GM23338 (cell line): Measurements from ENCODE around the gene ZNF891. TPM values are rescaled to one million over a fixed set of nuclear protein-coding genes. Genes with fewer than 3 reads are reported as not detected.

Experiments
- ATAC-seq: fragments of 200-7000 bp; cut with Tn5 transposase; 3 replicates; pipeline ENCODE4 v1.9.1; 2020
- DNase-seq: peaks from one replicate; pipeline ENCODE4 v3.0.0-alpha.2; 2015; ENCODE audit warnings: low spot score
- H2AFZ ChIP-seq: fragments of 200-600 bp; sonication (generic); 2 replicates; pipeline ENCODE4 v1.8.0; 2016; ENCODE audit warnings: antibody characterized with exemption, mild to moderate bottlenecking, moderate library complexity
- H3F3A ChIP-seq: fragments of 200-600 bp; sonication (generic); replicated peaks from 2 replicates; pipeline ENCODE4 v1.8.0; 2017; ENCODE audit warnings: antibody characterized with exemption, mixed run types, low read depth
- H3K27ac ChIP-seq: fragments of 200-600 bp; sonication (generic); 2 replicates; pipeline ENCODE4 v1.6.1; 2016; ENCODE audit warnings: low read depth
- H3K27me3 ChIP-seq: fragments of 200-600 bp; sonication (generic); 2 replicates; pipeline ENCODE4 v1.8.0; 2016; ENCODE audit warnings: mild to moderate bottlenecking, mixed run types, moderate library complexity; ENCODE audit not compliant: insufficient read depth
- H3K36me3 ChIP-seq: fragments of 200-600 bp; sonication (generic); 2 replicates; pipeline ENCODE4 v1.8.0; 2016; ENCODE audit warnings: mild to moderate bottlenecking; ENCODE audit not compliant: insufficient read depth
- H3K4me1 ChIP-seq: fragments of 200-600 bp; sonication (generic); 2 replicates; pipeline ENCODE4 v1.8.0; 2016; ENCODE audit warnings: mild to moderate bottlenecking, moderate library complexity; ENCODE audit not compliant: insufficient read depth
- H3K4me2 ChIP-seq: fragments of 200-600 bp; sonication (generic); 2 replicates; pipeline ENCODE4 v1.7.1; 2017; ENCODE audit warnings: mixed run types
- H3K4me3 ChIP-seq: fragments of 200-600 bp; sonication (generic); 2 replicates; pipeline ENCODE4 v1.6.1; 2016; ENCODE audit warnings: mixed run types
- H3K79me2 ChIP-seq: fragments of 200-600 bp; sonication (generic); replicated peaks from 2 replicates; pipeline ENCODE4 v1.8.0; 2017; ENCODE audit warnings: mild to moderate bottlenecking; ENCODE audit not compliant: insufficient read depth
- H3K9me2 ChIP-seq: fragments of 200-600 bp; sonication (generic); 2 replicates; pipeline ENCODE4 v1.8.0; 2017; ENCODE audit not compliant: insufficient read depth
- H4K20me1 ChIP-seq: fragments of 200-600 bp; sonication (generic); replicated peaks from 2 replicates; pipeline ENCODE4 v1.8.0; 2017; ENCODE audit warnings: mild to moderate bottlenecking; ENCODE audit not compliant: insufficient read depth
- H3K27ac Mint-ChIP-seq: 2 replicates; pipeline ENCODE4 v1.8.0; 2020; ENCODE audit warnings: inconsistent platforms, mild to moderate bottlenecking, moderate library complexity, mixed read lengths
- H3K27me3 Mint-ChIP-seq: 3 replicates; pipeline ENCODE4 v1.8.0; 2022; ENCODE audit warnings: low read depth, mild to moderate bottlenecking, moderate library complexity, mixed read lengths, inconsistent platforms; ENCODE audit not compliant: insufficient read depth, poor library complexity
- H3K36me3 Mint-ChIP-seq: 3 replicates; pipeline ENCODE4 v1.8.0; 2021; ENCODE audit warnings: low read depth, mild to moderate bottlenecking, inconsistent platforms, moderate library complexity, mixed read lengths
- H3K4me1 Mint-ChIP-seq: 3 replicates; pipeline ENCODE4 v1.8.0; 2020; ENCODE audit warnings: mild to moderate bottlenecking, inconsistent platforms, mixed read lengths
- H3K4me3 Mint-ChIP-seq: 3 replicates; pipeline ENCODE4 v1.8.0; 2021; ENCODE audit warnings: moderate library complexity, mild to moderate bottlenecking, inconsistent platforms, mixed read lengths
- H3K9me3 Mint-ChIP-seq: 3 replicates; pipeline ENCODE4 v1.8.0; 2020; ENCODE audit warnings: moderate library complexity, mild to moderate bottlenecking, inconsistent platforms, mixed read lengths
- CREB1 ChIP-seq: fragments of 250-450 bp; sonication (Bioruptor Pico); IDR thresholded peaks from 2 replicates; pipeline ENCODE4 v1.5.0; 2020; ENCODE audit warnings: low read depth, mild to moderate bottlenecking, moderate library complexity
- EZH2 ChIP-seq: fragments of 200-600 bp; sonication (generic); IDR thresholded peaks from one replicate; pipeline ENCODE4 v1.8.0; 2017; ENCODE audit warnings: antibody characterized with exemption, mild to moderate bottlenecking, low read depth; ENCODE audit not compliant: unreplicated experiment
- EZH2phosphoT487 ChIP-seq: fragments of 200-600 bp; sonication (generic); IDR thresholded peaks from one replicate; pipeline ENCODE4 v1.8.1; 2018; ENCODE audit warnings: antibody characterized with exemption; ENCODE audit not compliant: unreplicated experiment
- JUNB ChIP-seq: IDR thresholded peaks from one replicate; pipeline ENCODE4 v1.6.1; 2016; ENCODE audit warnings: antibody characterized with exemption; ENCODE audit not compliant: unreplicated experiment
- NANOG ChIP-seq: IDR thresholded peaks from 2 replicates; pipeline ENCODE4 v1.6.1; 2016; ENCODE audit warnings: antibody characterized with exemption, borderline replicate concordance
- POLR2AphosphoS5 ChIP-seq: IDR thresholded peaks from 2 replicates; pipeline ENCODE4 v1.6.1; 2016; ENCODE audit warnings: antibody characterized with exemption, low read depth
- STAT1 ChIP-seq: IDR thresholded peaks from one replicate; pipeline ENCODE4 v1.6.1; 2016; ENCODE audit warnings: antibody characterized with exemption; ENCODE audit not compliant: unreplicated experiment
- ZNF114 ChIP-seq: fragments of 250-450 bp; sonication (Bioruptor Pico); IDR thresholded peaks from 2 replicates; pipeline ENCODE4 v1.5.0; 2020; ENCODE audit warnings: mild to moderate bottlenecking, moderate library complexity
- ZNF331 ChIP-seq: fragments of 250-450 bp; sonication (Bioruptor Pico); IDR thresholded peaks from 2 replicates; pipeline ENCODE4 v1.5.0; 2020; ENCODE audit warnings: low read depth, mild to moderate bottlenecking, moderate library complexity
- polyA plus RNA-seq: library from polyadenylated mRNA; unstranded; fragments of >200 nt; fragmentation: Nextera tagmentation; extraction: Ambion mirVana; gene quantifications from 2 replicates; pipeline ENCODE4 v1.2.1, GENCODE V29; 2016
- total RNA-seq: library from RNA; depleted of rRNA; stranded (reverse); fragments of >200 nt; shearing (Covaris generic); gene quantifications from 2 replicates; pipeline ENCODE4 v1.2.3, GENCODE V29; 2014
- TF ChIP-seq, protein P1 (sequence below), 2 experiments: fragments of 200-600 bp in 1 of 2; sonication (generic) in 1 of 2; conservative IDR thresholded peaks; 2 replicates each; pipeline versions ENCODE4 v1.5.1 to v1.6.1; 2016 to 2017; ENCODE audit warnings: antibody characterized with exemption in 2 of 2, low read depth in 2 of 2, mild to moderate bottlenecking in 2 of 2, moderate library complexity in 1 of 2
- TF ChIP-seq, protein P2 (sequence below): IDR thresholded peaks from 2 replicates; pipeline ENCODE4 v1.6.1; 2016; ENCODE audit warnings: antibody characterized with exemption
- TF ChIP-seq, protein P3 (sequence below): IDR thresholded peaks from one replicate; pipeline ENCODE4 v1.6.1; 2018; ENCODE audit warnings: antibody characterized with exemption; ENCODE audit not compliant: unreplicated experiment

The ZNF891 gene
- total and polyA plus RNA-seq, 2 experiments from 2014 or later, result 1.8 to 5.4 TPM

DNA sequence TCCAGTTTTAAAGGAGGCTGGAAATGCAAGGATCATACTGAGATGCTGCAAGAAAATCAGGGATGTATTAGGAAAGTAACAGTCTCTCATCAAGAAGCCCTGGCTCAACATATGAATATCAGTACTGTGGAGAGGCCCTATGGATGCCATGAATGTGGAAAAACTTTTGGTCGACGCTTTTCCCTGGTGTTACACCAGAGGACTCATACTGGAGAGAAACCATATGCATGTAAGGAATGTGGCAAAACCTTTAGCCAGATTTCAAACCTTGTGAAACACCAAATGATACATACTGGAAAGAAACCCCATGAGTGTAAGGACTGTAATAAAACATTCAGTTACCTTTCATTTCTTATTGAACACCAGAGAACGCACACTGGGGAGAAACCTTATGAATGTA is 24.5 kb downstream of the ZNF891 start:
- 0 out of 2 replicates have a peak, but pooled peaks cover 9% of the 10 kb centered on the region for H3K79me2 ChIP-seq
- H3K4me2 ChIP-seq, result no peak overlapping the region
- DNase-seq, result no peak
- no peak overlapping the region for H3K27ac Mint-ChIP-seq
- no peaks in the 10 kb centered on the region for H3K27me3 ChIP-seq
- peak overlapping the region; percentile 9; the same call in 1 of the 2 replicates for H3K4me3 ChIP-seq
- no peaks in the 10 kb centered on the region for H4K20me1 ChIP-seq
- H3K9me2 ChIP-seq, result no peaks in the 10 kb centered on the region
- H3K4me1 ChIP-seq, result no peaks in the 10 kb centered on the region
- H3K4me3 Mint-ChIP-seq, result no peak overlapping the region
- TF ChIP-seq ZNF114 (no peak), JUNB (no peak), STAT1 (no peak), EZH2 (no peak), ZNF331 (CRISPR knock-in tag) (no peak)
- TF ChIP-seq, protein P1, sequence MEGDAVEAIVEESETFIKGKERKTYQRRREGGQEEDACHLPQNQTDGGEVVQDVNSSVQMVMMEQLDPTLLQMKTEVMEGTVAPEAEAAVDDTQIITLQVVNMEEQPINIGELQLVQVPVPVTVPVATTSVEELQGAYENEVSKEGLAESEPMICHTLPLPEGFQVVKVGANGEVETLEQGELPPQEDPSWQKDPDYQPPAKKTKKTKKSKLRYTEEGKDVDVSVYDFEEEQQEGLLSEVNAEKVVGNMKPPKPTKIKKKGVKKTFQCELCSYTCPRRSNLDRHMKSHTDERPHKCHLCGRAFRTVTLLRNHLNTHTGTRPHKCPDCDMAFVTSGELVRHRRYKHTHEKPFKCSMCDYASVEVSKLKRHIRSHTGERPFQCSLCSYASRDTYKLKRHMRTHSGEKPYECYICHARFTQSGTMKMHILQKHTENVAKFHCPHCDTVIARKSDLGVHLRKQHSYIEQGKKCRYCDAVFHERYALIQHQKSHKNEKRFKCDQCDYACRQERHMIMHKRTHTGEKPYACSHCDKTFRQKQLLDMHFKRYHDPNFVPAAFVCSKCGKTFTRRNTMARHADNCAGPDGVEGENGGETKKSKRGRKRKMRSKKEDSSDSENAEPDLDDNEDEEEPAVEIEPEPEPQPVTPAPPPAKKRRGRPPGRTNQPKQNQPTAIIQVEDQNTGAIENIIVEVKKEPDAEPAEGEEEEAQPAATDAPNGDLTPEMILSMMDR (conservative IDR thresholded peaks at IDR 0.05; ENCODE audit: low read depth in 2 of 2), result no peak
- H2AFZ ChIP-seq, result no peak overlapping the region
- no peaks in the 10 kb centered on the region for H3K4me1 Mint-ChIP-seq
- H3F3A ChIP-seq, result no peaks in the 10 kb centered on the region
- no peak for ATAC-seq
- H3K27ac ChIP-seq, result no peak overlapping the region
- peaks cover 99% of the 10 kb centered on the region for H3K9me3 Mint-ChIP-seq
- H3K27me3 Mint-ChIP-seq, result peaks cover under 1% of the 10 kb centered on the region
- peaks cover 100% of the 10 kb centered on the region for H3K36me3 Mint-ChIP-seq
- H3K36me3 ChIP-seq, result peaks cover 88% of the 10 kb centered on the region

- no peak overlapping the region for H3K27ac ChIP-seq
- H3K27ac Mint-ChIP-seq, result no peak overlapping the region
- peaks cover 74% of the 10 kb centered on the region for H3K36me3 Mint-ChIP-seq
- H3K27me3 Mint-ChIP-seq, result peaks cover 8% of the 10 kb centered on the region
- peaks cover 14% of the 10 kb centered on the region for H3K79me2 ChIP-seq
- H3F3A ChIP-seq, result no peaks in the 10 kb centered on the region
- no peaks in the 10 kb centered on the region for H4K20me1 ChIP-seq
- ATAC-seq, result no peak
- peaks cover 58% of the 10 kb centered on the region for H3K9me3 Mint-ChIP-seq
- no peaks in the 10 kb centered on the region for H3K27me3 ChIP-seq
- no peak overlapping the region for H2AFZ ChIP-seq
- peaks cover 11% of the 10 kb centered on the region for H3K9me2 ChIP-seq
- H3K4me2 ChIP-seq, result no peak overlapping the region
- no peak overlapping the region for H3K4me3 Mint-ChIP-seq
- H3K4me3 ChIP-seq, result no peak overlapping the region
- no peak for DNase-seq
- peaks cover 5% of the 10 kb centered on the region; the same call in 1 of the 3 replicates for H3K4me1 Mint-ChIP-seq
- H3K4me1 ChIP-seq, result peaks cover 5% of the 10 kb centered on the region; the same call in 1 of the 2 replicates
- H3K36me3 ChIP-seq, result peaks cover 41% of the 10 kb centered on the region
- TF ChIP-seq NANOG (no peak), POLR2AphosphoS5 (no peak), JUNB (no peak), ZNF114 (no peak), STAT1 (no peak), CREB1 (CRISPR knock-in tag) (no peak), EZH2phosphoT487 (no peak), ZNF331 (CRISPR knock-in tag) (no peak), EZH2 (no peak)
- TF ChIP-seq, protein P2, sequence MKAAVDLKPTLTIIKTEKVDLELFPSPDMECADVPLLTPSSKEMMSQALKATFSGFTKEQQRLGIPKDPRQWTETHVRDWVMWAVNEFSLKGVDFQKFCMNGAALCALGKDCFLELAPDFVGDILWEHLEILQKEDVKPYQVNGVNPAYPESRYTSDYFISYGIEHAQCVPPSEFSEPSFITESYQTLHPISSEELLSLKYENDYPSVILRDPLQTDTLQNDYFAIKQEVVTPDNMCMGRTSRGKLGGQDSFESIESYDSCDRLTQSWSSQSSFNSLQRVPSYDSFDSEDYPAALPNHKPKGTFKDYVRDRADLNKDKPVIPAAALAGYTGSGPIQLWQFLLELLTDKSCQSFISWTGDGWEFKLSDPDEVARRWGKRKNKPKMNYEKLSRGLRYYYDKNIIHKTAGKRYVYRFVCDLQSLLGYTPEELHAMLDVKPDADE, result no peak
- TF ChIP-seq, protein P3, sequence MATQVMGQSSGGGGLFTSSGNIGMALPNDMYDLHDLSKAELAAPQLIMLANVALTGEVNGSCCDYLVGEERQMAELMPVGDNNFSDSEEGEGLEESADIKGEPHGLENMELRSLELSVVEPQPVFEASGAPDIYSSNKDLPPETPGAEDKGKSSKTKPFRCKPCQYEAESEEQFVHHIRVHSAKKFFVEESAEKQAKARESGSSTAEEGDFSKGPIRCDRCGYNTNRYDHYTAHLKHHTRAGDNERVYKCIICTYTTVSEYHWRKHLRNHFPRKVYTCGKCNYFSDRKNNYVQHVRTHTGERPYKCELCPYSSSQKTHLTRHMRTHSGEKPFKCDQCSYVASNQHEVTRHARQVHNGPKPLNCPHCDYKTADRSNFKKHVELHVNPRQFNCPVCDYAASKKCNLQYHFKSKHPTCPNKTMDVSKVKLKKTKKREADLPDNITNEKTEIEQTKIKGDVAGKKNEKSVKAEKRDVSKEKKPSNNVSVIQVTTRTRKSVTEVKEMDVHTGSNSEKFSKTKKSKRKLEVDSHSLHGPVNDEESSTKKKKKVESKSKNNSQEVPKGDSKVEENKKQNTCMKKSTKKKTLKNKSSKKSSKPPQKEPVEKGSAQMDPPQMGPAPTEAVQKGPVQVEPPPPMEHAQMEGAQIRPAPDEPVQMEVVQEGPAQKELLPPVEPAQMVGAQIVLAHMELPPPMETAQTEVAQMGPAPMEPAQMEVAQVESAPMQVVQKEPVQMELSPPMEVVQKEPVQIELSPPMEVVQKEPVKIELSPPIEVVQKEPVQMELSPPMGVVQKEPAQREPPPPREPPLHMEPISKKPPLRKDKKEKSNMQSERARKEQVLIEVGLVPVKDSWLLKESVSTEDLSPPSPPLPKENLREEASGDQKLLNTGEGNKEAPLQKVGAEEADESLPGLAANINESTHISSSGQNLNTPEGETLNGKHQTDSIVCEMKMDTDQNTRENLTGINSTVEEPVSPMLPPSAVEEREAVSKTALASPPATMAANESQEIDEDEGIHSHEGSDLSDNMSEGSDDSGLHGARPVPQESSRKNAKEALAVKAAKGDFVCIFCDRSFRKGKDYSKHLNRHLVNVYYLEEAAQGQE, result no peak
Observed at GRCh38 chr12:133083345-133083744, 46.7 kb downstream of the ZNF891 start.
